SK-N-SH (cell line): ENCODE measurements around the gene LIN28B. TPM values are rescaled to one million over a fixed set of nuclear protein-coding genes. Genes with fewer than 3 reads are reported as not detected.

Experiments used
- CTCF ChIA-PET: fragments of 300-600, 350-600 bp; formaldehyde crosslinking; extraction: SDS; loops from one replicate; lab custom pipeline; 2021; lab: Yijun Ruan, JAX
- POLR2A ChIA-PET: fragments of 350-600 bp; sonication (Branson Sonifier 250); formaldehyde crosslinking; extraction: SDS; loops from one replicate; lab custom pipeline; 2020; ENCODE audit warnings: antibody characterized with exemption, inconsistent platforms; lab: Yijun Ruan, JAX
- DNase-seq: peaks from one replicate; pipeline ENCODE4 v3.0.0; 2012
- H2AFZ ChIP-seq: fragments of 200-600 bp; sonication (generic); 2 replicates; pipeline ENCODE4 v1.8.1; 2016; ENCODE audit warnings: antibody characterized with exemption, mild to moderate bottlenecking, low read depth
- H3F3A ChIP-seq: fragments of 200-600 bp; sonication (generic); replicated peaks from 2 replicates; pipeline ENCODE3; 2016; ENCODE audit warnings: antibody characterized with exemption, mild to moderate bottlenecking; ENCODE audit not compliant: insufficient read depth
- H3K27ac ChIP-seq, 2 experiments: fragments of 200-500 bp in 1 of 2; fragments of 200-600 bp in 1 of 2; sonication (Bioruptor generic) in 1 of 2; sonication (generic), shearing (Covaris generic) in 1 of 2; 2 replicates each; pipeline versions ENCODE4 v1.5.1 to v1.6.1; 2014 to 2016; ENCODE audit warnings: low read depth in 2 of 2, inconsistent platforms in 1 of 2, low read length in 1 of 2, mild to moderate bottlenecking in 1 of 2, mixed read lengths in 1 of 2
- H3K27me3 ChIP-seq: fragments of 200-600 bp; sonication (generic), shearing (Covaris generic); 2 replicates; pipeline ENCODE4 v1.6.1; 2016; ENCODE audit warnings: mixed run types; ENCODE audit not compliant: insufficient read depth
- H3K36me3 ChIP-seq, 2 experiments: fragments of 200-500 bp in 1 of 2; fragments of 200-600 bp in 1 of 2; sonication (Bioruptor generic) in 1 of 2; sonication (generic) in 1 of 2; replicated peaks in 1 of 2; 2 replicates each; pipeline versions ENCODE3 to v1.5.1; 2014 to 2016; ENCODE audit warnings: low read length in 1 of 2, mild to moderate bottlenecking in 1 of 2; ENCODE audit not compliant: insufficient read depth in 2 of 2, control insufficient read depth in 1 of 2
- H3K4me1 ChIP-seq, 2 experiments: fragments of 200-500 bp in 1 of 2; fragments of 200-600 bp in 1 of 2; sonication (Bioruptor generic) in 1 of 2; sonication (generic), shearing (Covaris generic) in 1 of 2; 2 replicates each; pipeline versions ENCODE4 v1.5.1 to v1.6.1; 2014 to 2016; ENCODE audit warnings: low read depth in 1 of 2, low read length in 1 of 2, mixed run types in 1 of 2; ENCODE audit not compliant: insufficient read depth in 2 of 2, control insufficient read depth in 1 of 2
- H3K4me2 ChIP-seq: fragments of 200-600 bp; sonication (generic), shearing (Covaris generic); 2 replicates; pipeline ENCODE4 v1.6.1; 2017; ENCODE audit warnings: mixed run types
- H3K4me3 ChIP-seq, 2 experiments: fragments of 200-500 bp in 1 of 2; fragments of 200-600 bp in 1 of 2; sonication (Bioruptor generic) in 1 of 2; sonication (generic), shearing (Covaris generic) in 1 of 2; 2 replicates each; pipeline versions ENCODE4 v1.5.1 to v1.8.1; 2014 to 2016; ENCODE audit warnings: low read depth in 2 of 2, inconsistent platforms in 1 of 2, low read length in 1 of 2, mild to moderate bottlenecking in 1 of 2, mixed read lengths in 1 of 2, moderate library complexity in 1 of 2
- H3K79me2 ChIP-seq: fragments of 200-600 bp; sonication (generic); 2 replicates; pipeline ENCODE4 v1.8.1; 2017; ENCODE audit warnings: mild to moderate bottlenecking; ENCODE audit not compliant: insufficient read depth
- H3K9ac ChIP-seq: fragments of 200-600 bp; sonication (generic); 2 replicates; pipeline ENCODE4 v1.6.1; 2017; ENCODE audit warnings: mixed run types
- H3K9me2 ChIP-seq: fragments of 200-600 bp; sonication (generic); 2 replicates; pipeline ENCODE4 v1.6.1; 2017; ENCODE audit warnings: mixed run types
- H3K9me3 ChIP-seq: fragments of 200-600 bp; sonication (generic); 2 replicates; pipeline ENCODE4 v1.6.1; 2017; ENCODE audit warnings: mixed run types, mild to moderate bottlenecking, moderate library complexity
- H4K20me1 ChIP-seq: fragments of 200-600 bp; sonication (generic); 2 replicates; pipeline ENCODE4 v1.6.1; 2017; ENCODE audit warnings: mild to moderate bottlenecking, mixed run types; ENCODE audit not compliant: insufficient read depth
- CTCF ChIP-seq: fragments of 200-600 bp; sonication (generic); IDR thresholded peaks from 2 replicates; pipeline ENCODE4 v1.6.1; 2017; ENCODE audit warnings: antibody characterized with exemption, mild to moderate bottlenecking, moderate library complexity
- ELF1 ChIP-seq: IDR thresholded peaks from 2 replicates; pipeline ENCODE4 v1.4.0; 2012
- FOSL2 ChIP-seq: IDR thresholded peaks from 2 replicates; pipeline ENCODE4 v1.4.0; 2012; ENCODE audit warnings: low read depth, mild to moderate bottlenecking, moderate library complexity, borderline replicate concordance
- FOXJ3 ChIP-seq: sonication (generic); formaldehyde crosslinking; IDR thresholded peaks from 2 replicates; pipeline ENCODE4 v1.5.1; 2020; ENCODE audit warnings: mild to moderate bottlenecking, missing genetic modification reagents
- GABPA ChIP-seq: IDR thresholded peaks from 2 replicates; pipeline ENCODE4 v1.4.0; 2012; ENCODE audit warnings: low read depth, mild to moderate bottlenecking
- IRF3 ChIP-seq: fragments of 150-350 bp; IDR thresholded peaks from 2 replicates; pipeline ENCODE4 v1.6.1; 2016; ENCODE audit warnings: mild to moderate bottlenecking, low read depth, low read length
- JUND ChIP-seq: IDR thresholded peaks from 2 replicates; pipeline ENCODE4 v1.4.0; 2012
- MEF2A ChIP-seq: IDR thresholded peaks from 2 replicates; pipeline ENCODE4 v1.4.0; 2012; ENCODE audit warnings: low read depth, borderline replicate concordance
- MXI1 ChIP-seq: IDR thresholded peaks from 2 replicates; pipeline ENCODE4 v1.6.1; 2012; ENCODE audit warnings: mild to moderate bottlenecking, low read depth, low read length, improper control_type of control experiment
- NRF1 ChIP-seq: IDR thresholded peaks from 2 replicates; pipeline ENCODE4 v1.6.1; 2012; ENCODE audit warnings: low read depth, mild to moderate bottlenecking, low read length
- PBX3 ChIP-seq: IDR thresholded peaks from 2 replicates; pipeline ENCODE4; 2012
- POLR2AphosphoS5 ChIP-seq: IDR thresholded peaks from 2 replicates; pipeline ENCODE4 v1.6.1; 2012; ENCODE audit warnings: low read depth, low read length
- RAD21 ChIP-seq: IDR thresholded peaks from 2 replicates; pipeline ENCODE4 v1.6.1; 2012; ENCODE audit warnings: mild to moderate bottlenecking, low read length
- RFX5 ChIP-seq: IDR thresholded peaks from 2 replicates; pipeline ENCODE4 v1.6.1; 2012; ENCODE audit warnings: mild to moderate bottlenecking, improper control_type of control experiment, low read length
- TCF12 ChIP-seq: IDR thresholded peaks from 2 replicates; pipeline ENCODE4 v1.4.0; 2012
- TEAD4 ChIP-seq: IDR thresholded peaks from 2 replicates; pipeline ENCODE4 v1.4.0; 2012; ENCODE audit warnings: mild to moderate bottlenecking, borderline replicate concordance; ENCODE audit not compliant: insufficient read depth
- YY1 ChIP-seq: IDR thresholded peaks from 2 replicates; pipeline ENCODE4 v1.4.0; 2012; ENCODE audit warnings: low read depth, mild to moderate bottlenecking
- ZBTB33 ChIP-seq: IDR thresholded peaks from 2 replicates; pipeline ENCODE4 v1.4.0; 2012; ENCODE audit warnings: low read depth, borderline replicate concordance
- WGBS: methylation state at CpG from one replicate; pipeline ENCODE4 v1.1.6; 2017; ENCODE audit warnings: low lambda C conversion rate; 5-methylcytosine and 5-hydroxymethylcytosine counted together
- polyA plus RNA-seq, 3 experiments: library from polyadenylated mRNA; depleted of rRNA; stranded (reverse); fragments of >200 nt; gene quantifications; 2 replicates each; pipeline ENCODE4 v1.2.3, GENCODE V29; 2012

The LIN28B gene
- polyA plus RNA-seq, 1 of the 3 experiments (the other 2 are of a cell fraction): 0.67 TPM

GRCh38 chr6:105041880-105042279 is 85.0 kb downstream of the LIN28B start:
- 61% methylated on average over 2 of the region's 2 CpGs for WGBS
- no peak overlapping the region for H3K4me2 ChIP-seq
- no peak overlapping the region for H3K9ac ChIP-seq
- peak overlapping the region; percentile 23; the same call in 1 of the 2 replicates for H2AFZ ChIP-seq
- H3K36me3 ChIP-seq: no peaks in the 10 kb centered on the region
- H3K27ac ChIP-seq: peak overlapping the region; percentile 14 to 72; a peak in 2 of 4 replicates
- H3F3A ChIP-seq: peaks cover 3% of the 10 kb centered on the region
- POLR2A ChIA-PET: no interaction called here
- CTCF ChIA-PET: interaction anchor here (1.1 to 2.9 kb wide), 2 partner anchors 36 to 37 kb away, joined by 3 to 10 read pairs; no protein-coding TSS in a partner anchor
- no peaks in the 10 kb centered on the region for H3K79me2 ChIP-seq
- no peaks in the 10 kb centered on the region for H3K9me3 ChIP-seq
- H3K27me3 ChIP-seq: no peaks in the 10 kb centered on the region
- no peak overlapping the region for H3K4me3 ChIP-seq
- H3K4me1 ChIP-seq: peaks cover 3 to 5% of the 10 kb centered on the region in 2 experiments; a peak in 3 of 4 replicates
- TF ChIP-seq PBX3: peak; percentile 19; the same call in 1 of the 2 replicates
- no peak for TF ChIP-seq NRF1
- H3K9me2 ChIP-seq: no peaks in the 10 kb centered on the region
- DNase-seq: no peak
- H4K20me1 ChIP-seq: no peaks in the 10 kb centered on the region

GRCh38 chr6:105042648-105043047 is 85.7 kb downstream of the LIN28B start:
- CTCF ChIA-PET: interaction anchor here (1.1 to 2.9 kb wide), 2 partner anchors 36 to 37 kb away, joined by 3 to 10 read pairs; no protein-coding TSS in a partner anchor

More at GRCh38 chr6:105042648-105043047, 85.7 kb downstream of the LIN28B start:
- Histone ChIP-seq H3K4me3 (no peak overlapping the region), H3K27ac (peak overlapping the region; percentile 14 to 72; a peak in 3 of 4 replicates), H3K9me2 (no peaks in the 10 kb centered on the region), H3K4me1 (peaks cover 3 to 5% of the 10 kb centered on the region in 2 experiments; a peak in 3 of 4 replicates), H3K27me3 (no peaks in the 10 kb centered on the region), H3K36me3 (no peaks in the 10 kb centered on the region), H2AFZ (peak overlapping the region; percentile 23; the same call in 1 of the 2 replicates), H4K20me1 (no peaks in the 10 kb centered on the region), H3K79me2 (no peaks in the 10 kb centered on the region), H3K9me3 (no peaks in the 10 kb centered on the region), H3F3A (peaks cover 3% of the 10 kb centered on the region), H3K4me2 (no peak overlapping the region), H3K9ac (no peak overlapping the region)
- POLR2A ChIA-PET: no interaction called here
- DNase-seq: no peak
- TF ChIP-seq FOXJ3 (CRISPR knock-in tag) (no peak), POLR2AphosphoS5 (no peak), CTCF (no peak), ZBTB33 (no peak), PBX3 (no peak), YY1 (no peak), MEF2A (no peak), RFX5 (no peak), RAD21 (no peak), GABPA (no peak), TCF12 (no peak), ELF1 (no peak), TEAD4 (no peak), JUND (no peak), FOSL2 (no peak), IRF3 (no peak), MXI1 (no peak)
